K562 (cell line): ENCODE measurements around the gene MERTK.

ENCODE experiments used
- IFI16 ChIP-seq: fragments of 250-450 bp; sonication (Bioruptor Pico); IDR thresholded peaks from 2 replicates; pipeline ENCODE4 v2.1.2; 2022; ENCODE audit warnings: mild to moderate bottlenecking, inconsistent platforms
- POLR2A ChIP-seq: fragments of 450-650 bp; conservative IDR thresholded peaks from 2 replicates; pipeline ENCODE4 v1.6.1; 2016
- ZBTB17 ChIP-seq: fragments of 450-650 bp; formaldehyde crosslinking; IDR thresholded peaks from 2 replicates; pipeline ENCODE4 v1.4.0; 2020; ENCODE audit warnings: mild to moderate bottlenecking

- TF ChIP-seq IFI16 (CRISPR knock-in tag) (no peak), ZBTB17 (CRISPR knock-in tag) (no peak), POLR2A (no peak)
These were observed 26.3 kb downstream of the MERTK start for GRCh38 chr2:111924617-111925107.
